ENCODE results near the gene AGAP1.

DNA sequence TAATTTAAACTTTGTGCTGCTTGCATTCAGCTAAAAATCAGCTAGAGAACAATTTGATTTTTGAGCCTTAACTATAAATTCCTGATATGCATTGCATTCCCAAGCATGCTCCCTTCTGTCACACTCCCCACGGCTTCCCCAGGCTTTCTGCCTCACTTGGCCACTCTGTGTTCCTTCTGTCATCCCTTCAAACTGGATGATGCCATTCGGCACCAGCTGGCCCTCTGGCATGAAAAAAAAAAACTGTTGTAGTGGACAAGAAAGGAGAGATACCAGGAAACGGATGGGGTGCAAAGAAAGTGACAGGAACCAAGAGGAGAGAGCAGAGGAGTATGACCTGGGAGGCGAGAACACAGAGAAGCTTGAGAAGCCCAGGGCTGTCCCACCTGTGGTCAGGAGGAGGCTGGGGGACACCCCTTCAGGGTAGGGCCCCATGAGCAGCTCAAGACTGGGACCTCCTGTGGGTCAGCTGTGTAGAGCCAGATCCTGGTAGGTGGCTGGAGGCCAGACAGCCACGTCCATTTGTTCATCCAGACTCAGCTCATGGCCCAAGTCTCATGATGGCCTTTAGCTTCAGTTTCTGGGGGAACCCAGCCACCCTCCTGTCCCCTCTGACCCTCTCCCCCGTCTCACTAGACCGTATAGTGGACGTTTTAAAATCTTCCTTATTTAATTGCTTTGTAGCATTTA lies 462.6 kb downstream of the AGAP1 start:
- TF ChIP-seq POLR2A (IDR thresholded peaks at IDR 0.05) = no peak
- no peak for TF ChIP-seq CTCF (IDR thresholded peaks at IDR 0.05 in 8 of 11, conservative IDR thresholded peaks at IDR 0.05 in 3 of 11)
- TF ChIP-seq POLR2AphosphoS5 (IDR thresholded peaks at IDR 0.05) = no peak

All from spleen (tissue), 7 donors.